Breast epithelium (tissue), 3 donors: Measurements from ENCODE around the gene ANKRD44.

Experiments used
- CTCF ChIP-seq, 3 donors: fragments of 450-650 bp; IDR thresholded peaks; one replicate each; pipeline ENCODE4 v1.5.1; 2016 to 2017; ENCODE audit warnings: antibody characterized with exemption in 3 of 3, mild to moderate bottlenecking in 3 of 3, moderate library complexity in 3 of 3
- POLR2A ChIP-seq: fragments of 450-650 bp; IDR thresholded peaks from one replicate; pipeline ENCODE4 v1.6.1; 2016; ENCODE audit warnings: antibody characterized with exemption, mild to moderate bottlenecking, moderate library complexity
- POLR2AphosphoS5 ChIP-seq, 3 donors: sonication (generic); formaldehyde crosslinking; IDR thresholded peaks; one replicate each; pipeline ENCODE4 v1.6.1; 2017; ENCODE audit warnings: antibody characterized with exemption in 3 of 3

GRCh38 chr2:197024206-197024605, 286.4 kb downstream of the ANKRD44 start:
- TF ChIP-seq CTCF (IDR thresholded peaks at IDR 0.05) (no peak), POLR2A (no peak), POLR2AphosphoS5 (IDR thresholded peaks at IDR 0.05) (no peak)
